GM20000 (cell line): ENCODE measurements around the gene LCOR.

Source experiments
- DNase-seq: peaks from one replicate; pipeline ENCODE4 v3.0.0; 2012; ENCODE audit warnings: low spot score
- CTCF ChIP-seq: IDR thresholded peaks from 2 replicates; pipeline ENCODE4 v1.5.1; 2012; ENCODE audit warnings: mild to moderate bottlenecking, control low read depth; ENCODE audit errors: extremely low read depth, missing control alignments

Gene LCOR

GRCh38 chr10:96999987-97000386 is 167.9 kb downstream of the LCOR start:
- TF ChIP-seq CTCF = no peak
- DNase-seq = no peak

GRCh38 chr10:97000487-97001182 is 168.5 kb downstream of the LCOR start:
- no peak for TF ChIP-seq CTCF
- no peak for DNase-seq

DNA sequence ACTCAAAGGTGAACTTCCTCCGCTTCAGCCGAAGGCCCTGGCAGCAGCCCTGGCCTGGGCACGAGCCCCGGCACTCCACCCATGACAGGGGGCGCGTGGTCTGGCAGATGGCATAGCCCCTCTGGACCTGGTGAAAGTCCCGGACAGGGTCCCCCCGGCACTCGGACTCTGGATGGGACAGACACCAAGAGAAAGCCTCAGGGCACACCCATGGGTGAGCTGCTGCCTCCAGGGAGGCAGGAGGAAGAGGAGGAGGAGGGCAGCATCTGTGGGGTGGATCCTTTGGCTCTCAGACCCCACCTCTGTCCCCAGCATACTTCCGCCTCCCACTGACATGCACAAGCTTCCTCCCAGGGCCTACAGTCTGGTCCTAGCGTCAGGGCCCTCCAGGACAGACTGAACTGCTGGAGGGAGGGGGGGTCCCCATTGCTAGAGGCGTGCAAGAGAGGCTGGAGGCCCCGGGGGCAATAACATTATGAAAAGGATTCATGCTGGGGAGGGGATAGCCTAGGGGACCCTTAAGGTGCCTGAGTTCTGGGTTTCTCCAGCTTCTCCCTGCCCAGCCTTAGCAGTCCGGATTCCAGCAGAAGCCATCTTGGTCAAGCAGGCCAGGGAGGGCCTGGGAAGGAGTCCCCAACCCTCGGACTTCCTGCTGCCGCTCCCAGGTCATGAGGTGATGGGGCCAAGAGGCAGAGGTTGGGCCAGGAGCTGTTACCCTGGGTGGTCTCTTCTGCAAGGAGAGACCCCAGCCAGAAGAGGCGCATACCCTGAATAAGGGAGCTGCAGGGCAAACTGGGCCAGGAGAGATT is 169.3 kb downstream of the LCOR start:
- DNase-seq = no peak
- no peak for TF ChIP-seq CTCF

GRCh38 chr10:97002670-97003069 is 170.6 kb downstream of the LCOR start:
- no peak for DNase-seq
- TF ChIP-seq CTCF = no peak

GRCh38 chr10:97003151-97003803 is 171.2 kb downstream of the LCOR start:
- DNase-seq = no peak

DNA sequence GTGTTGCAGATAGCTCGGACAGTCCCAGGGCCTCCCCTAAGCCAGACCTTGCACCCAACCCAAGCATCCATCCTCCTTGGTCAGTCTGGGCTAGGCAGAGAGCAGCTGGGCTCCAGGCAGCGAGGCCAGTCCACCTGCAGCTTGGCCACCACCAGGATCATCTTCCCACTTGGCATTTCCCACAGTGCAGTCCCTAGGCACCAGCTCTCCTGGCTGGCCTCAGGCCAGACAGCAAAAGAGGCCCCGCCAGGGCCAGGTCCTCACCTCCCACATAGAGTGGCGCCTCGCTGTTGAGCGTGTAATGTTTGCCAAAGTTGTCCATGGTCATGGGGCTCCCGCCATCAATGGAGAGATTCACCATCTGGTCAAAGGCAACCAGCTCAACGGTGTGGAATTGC is 171.7 kb downstream of the LCOR start:
- no peak for DNase-seq
- TF ChIP-seq CTCF = no peak

More at GRCh38 chr10:97003151-97003803, 171.2 kb downstream of the LCOR start:
- TF ChIP-seq CTCF = no peak

- no peak for TF ChIP-seq CTCF
- DNase-seq = no peak
Measured at GRCh38 chr10:97004591-97004990, 172.5 kb downstream of the LCOR start.
